Raji (cell line): ENCODE results near the gene WDFY3.

Experiments
- POLR2A ChIP-seq: IDR thresholded peaks from 2 replicates; pipeline ENCODE4 v1.6.1; 2011; ENCODE audit warnings: low read depth, low read length, control low read depth; ENCODE audit not compliant: insufficient read depth

WDFY3 gene

GRCh38 chr4:84927428-84927827 lies 39.1 kb downstream of the WDFY3 start:
- no peak for TF ChIP-seq POLR2A

GRCh38 chr4:84925558-84925957 lies 40.9 kb downstream of the WDFY3 start:
- no peak for TF ChIP-seq POLR2A

- TF ChIP-seq POLR2A = no peak
Observed at GRCh38 chr4:84924434-84924833, 42.1 kb downstream of the WDFY3 start.

GRCh38 chr4:84920617-84921016 lies 45.9 kb downstream of the WDFY3 start:
- no peak for TF ChIP-seq POLR2A

GRCh38 chr4:84917869-84918600 lies 48.5 kb downstream of the WDFY3 start:
- no peak for TF ChIP-seq POLR2A

GRCh38 chr4:84917086-84917821 lies 49.2 kb downstream of the WDFY3 start:
- no peak for TF ChIP-seq POLR2A

GRCh38 chr4:84916227-84916626 lies 50.3 kb downstream of the WDFY3 start:
- no peak for TF ChIP-seq POLR2A

GRCh38 chr4:84915396-84915780 lies 51.1 kb downstream of the WDFY3 start:
- TF ChIP-seq POLR2A = no peak

DNA sequence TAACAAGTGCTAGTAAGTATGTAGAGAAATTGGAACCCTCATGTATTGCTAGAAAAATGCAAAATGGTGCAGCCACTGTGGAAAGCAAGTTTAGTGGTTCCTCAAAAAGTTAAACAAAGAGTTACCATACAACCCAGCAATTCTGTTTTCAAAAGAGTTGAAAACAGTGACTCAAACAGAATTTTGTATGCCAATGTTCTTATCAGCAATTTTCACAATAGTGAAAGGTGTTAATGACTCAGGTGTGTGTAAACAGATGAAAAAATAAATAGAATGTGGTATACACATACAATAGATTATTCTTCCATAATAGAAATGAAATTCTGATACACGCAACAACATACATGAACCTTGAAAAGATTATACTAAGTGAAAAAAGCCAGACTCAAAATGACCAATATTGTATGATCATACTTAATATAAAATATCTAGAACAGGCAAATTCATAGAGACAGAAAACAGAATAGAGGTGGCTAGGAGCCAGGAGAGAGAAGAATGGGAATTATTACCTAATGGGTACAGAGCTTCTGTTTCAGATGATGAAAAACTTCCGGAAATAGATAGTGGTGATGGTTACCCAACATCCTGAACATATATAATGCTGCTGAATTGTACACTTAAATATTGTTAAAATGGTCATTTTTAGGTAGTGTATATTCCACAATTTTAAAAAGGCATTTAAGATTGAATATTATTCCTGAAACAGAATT lies 51.6 kb downstream of the WDFY3 start:
- no peak for TF ChIP-seq POLR2A

- TF ChIP-seq POLR2A = no peak
Observed at GRCh38 chr4:84913176-84913575, 53.3 kb downstream of the WDFY3 start.

DNA sequence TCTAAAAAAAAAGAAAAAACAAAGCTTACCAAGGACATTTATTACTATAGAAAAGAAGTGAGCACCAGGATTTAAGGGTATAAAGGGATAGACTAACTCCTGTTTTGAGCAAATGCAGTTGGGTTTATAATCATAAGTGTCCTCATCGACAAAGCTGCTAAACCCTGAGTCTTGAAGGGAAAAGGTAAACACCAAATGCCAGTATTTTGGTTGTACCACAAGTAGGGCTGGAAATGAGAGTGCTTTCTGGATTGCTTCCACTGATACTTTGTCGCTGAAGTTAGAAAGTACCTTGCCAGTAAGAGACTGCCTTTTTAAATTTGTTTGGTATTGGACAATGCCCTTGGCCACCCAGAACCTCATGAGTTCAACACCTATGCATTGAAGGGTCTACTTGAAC lies 53.7 kb downstream of the WDFY3 start:
- TF ChIP-seq POLR2A = no peak

DNA sequence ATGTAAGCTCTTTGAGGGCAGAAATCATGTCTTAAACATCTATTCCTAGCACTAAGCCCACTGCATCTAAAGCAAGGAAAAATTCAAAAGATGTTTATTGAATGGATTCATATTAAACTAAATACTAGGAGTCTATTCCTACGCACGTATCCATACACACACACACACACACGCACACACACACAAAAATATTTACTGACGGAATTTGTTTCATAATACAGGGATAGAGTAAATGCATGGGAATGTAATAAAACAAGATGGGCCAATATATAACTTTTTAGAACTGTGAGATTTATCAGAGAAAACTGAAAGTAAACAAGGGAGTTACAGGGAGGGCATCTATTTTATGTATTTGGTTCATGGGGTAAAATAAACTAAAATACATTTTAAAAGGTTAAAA lies 57.6 kb downstream of the WDFY3 start:
- no peak for TF ChIP-seq POLR2A

DNA sequence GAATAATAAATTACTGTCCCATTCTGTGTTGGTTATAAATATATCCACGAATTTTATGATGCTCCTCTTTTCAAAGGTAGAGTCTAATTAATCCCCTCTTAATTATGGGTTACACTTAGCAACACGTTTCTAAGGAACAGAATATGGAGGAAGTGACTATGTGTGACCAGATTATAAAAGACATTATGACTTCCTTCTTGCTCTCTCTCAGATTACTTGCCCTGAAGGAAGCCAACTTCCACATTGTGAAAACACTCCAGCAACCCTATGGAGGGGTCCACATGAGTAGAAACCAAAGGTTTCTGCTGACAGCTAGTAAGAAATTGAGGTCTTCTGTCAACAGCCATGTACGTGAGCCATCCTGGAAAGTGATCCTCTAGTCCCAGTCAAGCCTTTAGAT lies 59.3 kb downstream of the WDFY3 start:
- no peak for TF ChIP-seq POLR2A

DNA sequence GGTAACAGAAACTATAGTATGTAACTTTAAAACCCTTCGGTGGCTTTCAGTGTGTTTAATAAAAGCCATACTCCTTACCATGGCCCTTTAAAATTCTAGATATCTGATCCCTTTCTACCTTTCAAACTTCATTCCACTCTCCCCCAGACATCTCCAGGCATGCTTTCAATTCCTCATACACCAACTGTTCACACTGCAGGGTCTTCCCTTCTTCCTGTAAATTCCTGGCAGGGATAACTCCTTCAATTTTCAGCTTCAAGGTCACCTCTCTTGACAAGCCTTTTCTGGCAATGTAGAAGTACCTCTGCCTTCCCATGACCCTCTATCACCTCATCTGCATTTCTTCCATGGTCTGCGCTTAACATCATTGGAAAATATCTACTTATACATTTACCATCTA lies 60.8 kb downstream of the WDFY3 start:
- TF ChIP-seq POLR2A = no peak

DNA sequence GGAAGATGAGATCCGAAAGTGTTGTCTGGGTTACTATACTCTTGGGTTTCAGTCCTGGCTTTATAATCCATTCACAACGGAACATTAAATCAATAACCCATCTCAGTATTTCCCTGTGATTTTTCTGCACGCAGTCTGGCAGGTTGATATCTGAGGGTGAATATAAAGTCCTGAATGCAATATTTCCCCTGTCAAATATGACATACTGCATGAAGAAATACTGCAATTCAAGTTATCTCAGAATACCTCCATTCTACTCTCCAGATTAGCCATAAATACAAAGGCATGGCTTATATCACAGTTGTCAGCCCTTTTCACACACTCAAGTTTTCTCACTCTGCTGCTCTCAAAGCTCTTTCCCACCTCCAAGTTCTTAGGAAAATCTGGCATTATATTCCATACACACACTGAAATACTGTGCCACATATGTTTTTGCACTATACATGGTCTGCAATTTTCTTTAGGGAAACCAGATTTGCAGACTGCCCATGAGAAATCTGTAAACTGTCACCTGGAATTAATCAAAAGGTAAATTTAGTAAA lies 64.7 kb downstream of the WDFY3 start:
- no peak for TF ChIP-seq POLR2A

DNA sequence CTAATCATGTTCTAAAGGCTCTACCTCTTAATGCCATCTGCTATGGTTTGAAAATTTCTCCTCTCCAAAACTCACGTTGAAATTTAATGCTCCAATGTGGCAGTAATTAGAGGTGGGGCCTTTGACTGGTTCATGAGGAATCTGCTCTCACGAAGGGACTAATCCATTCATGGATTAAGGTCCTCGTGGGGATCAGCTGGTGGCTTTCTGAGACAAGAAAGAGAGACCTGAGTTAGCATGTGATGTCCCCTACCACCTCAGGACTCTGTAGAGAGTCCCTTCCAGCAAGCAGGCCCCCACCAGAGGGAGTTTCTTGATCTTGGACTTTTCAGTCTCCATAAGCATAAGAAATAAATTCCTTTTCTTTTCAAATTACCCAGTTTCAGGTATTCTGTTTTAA lies 65.3 kb downstream of the WDFY3 start:
- no peak for TF ChIP-seq POLR2A

DNA sequence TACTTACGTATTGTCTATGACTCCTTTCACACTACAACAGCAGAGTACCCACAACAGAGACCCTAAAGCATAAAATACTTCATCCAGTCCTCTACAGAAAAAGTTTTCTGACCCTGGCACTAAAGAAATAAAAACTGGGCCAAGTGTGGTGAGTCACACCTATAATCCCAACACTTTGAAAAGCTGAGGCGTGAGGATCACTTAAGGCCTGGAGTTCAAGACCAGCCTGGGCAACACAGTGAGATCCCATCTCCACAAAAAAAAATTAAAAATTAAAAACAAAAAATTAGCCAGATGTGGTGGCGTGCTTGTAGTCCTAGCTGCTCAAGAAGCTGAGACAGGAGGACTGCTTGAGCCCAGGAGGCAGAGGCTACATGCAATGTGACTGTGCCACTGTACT lies 66.9 kb downstream of the WDFY3 start:
- TF ChIP-seq POLR2A = no peak

- no peak for TF ChIP-seq POLR2A
Observed at GRCh38 chr4:84897516-84897915, 69.0 kb downstream of the WDFY3 start.
